PC-3 (cell line): ENCODE results near the gene CMAS.

Source experiments
- EZH2 ChIP-seq: fragments of 300-600 bp; sonication (generic); IDR thresholded peaks from one replicate; pipeline ENCODE4 v1.6.1; 2017; ENCODE audit warnings: antibody characterized with exemption, mild to moderate bottlenecking, low read length; ENCODE audit not compliant: unreplicated experiment
- TF ChIP-seq, protein P1 (sequence below): fragments of 300-600 bp; sonication (generic); conservative IDR thresholded peaks from 2 replicates; pipeline ENCODE4 v1.5.1; 2017; ENCODE audit warnings: antibody characterized with exemption, low read depth, mild to moderate bottlenecking, low read length

DNA sequence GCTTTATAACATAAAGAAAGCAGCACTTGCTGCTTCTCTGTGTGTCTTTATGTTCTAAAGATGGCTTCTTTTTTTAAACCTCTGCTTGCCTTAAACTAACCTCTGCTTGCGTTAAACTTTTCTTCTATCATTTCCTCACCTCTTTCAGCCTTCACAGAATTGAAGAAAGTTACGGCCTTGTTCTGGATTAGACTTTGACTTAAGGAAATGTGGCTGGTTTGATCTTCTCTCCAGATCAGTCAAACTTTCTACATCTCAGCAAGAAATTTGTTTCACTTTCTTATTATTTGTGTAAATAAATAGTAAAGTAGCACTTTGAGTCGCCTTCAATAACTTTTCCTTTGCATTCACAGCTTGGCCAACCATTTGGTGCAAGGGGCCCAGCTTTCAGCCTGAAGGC lies 64.2 kb downstream of the CMAS start:
- TF ChIP-seq, protein P1, sequence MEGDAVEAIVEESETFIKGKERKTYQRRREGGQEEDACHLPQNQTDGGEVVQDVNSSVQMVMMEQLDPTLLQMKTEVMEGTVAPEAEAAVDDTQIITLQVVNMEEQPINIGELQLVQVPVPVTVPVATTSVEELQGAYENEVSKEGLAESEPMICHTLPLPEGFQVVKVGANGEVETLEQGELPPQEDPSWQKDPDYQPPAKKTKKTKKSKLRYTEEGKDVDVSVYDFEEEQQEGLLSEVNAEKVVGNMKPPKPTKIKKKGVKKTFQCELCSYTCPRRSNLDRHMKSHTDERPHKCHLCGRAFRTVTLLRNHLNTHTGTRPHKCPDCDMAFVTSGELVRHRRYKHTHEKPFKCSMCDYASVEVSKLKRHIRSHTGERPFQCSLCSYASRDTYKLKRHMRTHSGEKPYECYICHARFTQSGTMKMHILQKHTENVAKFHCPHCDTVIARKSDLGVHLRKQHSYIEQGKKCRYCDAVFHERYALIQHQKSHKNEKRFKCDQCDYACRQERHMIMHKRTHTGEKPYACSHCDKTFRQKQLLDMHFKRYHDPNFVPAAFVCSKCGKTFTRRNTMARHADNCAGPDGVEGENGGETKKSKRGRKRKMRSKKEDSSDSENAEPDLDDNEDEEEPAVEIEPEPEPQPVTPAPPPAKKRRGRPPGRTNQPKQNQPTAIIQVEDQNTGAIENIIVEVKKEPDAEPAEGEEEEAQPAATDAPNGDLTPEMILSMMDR: no peak
- TF ChIP-seq EZH2: no peak
